BE2C (cell line): ENCODE measurements around the gene RFX4.

Experiments
- DNase-seq: peaks from one replicate; pipeline ENCODE4 v3.0.0-alpha.2; 2020
- H3K27me3 ChIP-seq: fragments of 250-450 bp; sonication (Bioruptor Pico); 2 replicates; pipeline ENCODE4 v1.5.1; 2020; ENCODE audit warnings: mild to moderate bottlenecking
- H3K36me3 ChIP-seq: fragments of 250-450 bp; sonication (Bioruptor Pico); 2 replicates; pipeline ENCODE4 v1.5.1; 2020; ENCODE audit warnings: mild to moderate bottlenecking
- H3K4me1 ChIP-seq: fragments of 250-450 bp; sonication (Bioruptor Pico); 2 replicates; pipeline ENCODE4 v1.5.1; 2020
- H3K4me3 ChIP-seq: 2 replicates; pipeline ENCODE4 v1.5.1; 2011; ENCODE audit warnings: low read depth, low read length
- H3K9me3 ChIP-seq: fragments of 250-450 bp; sonication (Bioruptor Pico); 2 replicates; pipeline ENCODE4 v1.5.1; 2020
- TF ChIP-seq, protein P1 (sequence below): IDR thresholded peaks from 2 replicates; pipeline ENCODE4 v1.5.1; 2012; ENCODE audit warnings: mild to moderate bottlenecking, low read depth, low read length

RFX4 gene

DNA sequence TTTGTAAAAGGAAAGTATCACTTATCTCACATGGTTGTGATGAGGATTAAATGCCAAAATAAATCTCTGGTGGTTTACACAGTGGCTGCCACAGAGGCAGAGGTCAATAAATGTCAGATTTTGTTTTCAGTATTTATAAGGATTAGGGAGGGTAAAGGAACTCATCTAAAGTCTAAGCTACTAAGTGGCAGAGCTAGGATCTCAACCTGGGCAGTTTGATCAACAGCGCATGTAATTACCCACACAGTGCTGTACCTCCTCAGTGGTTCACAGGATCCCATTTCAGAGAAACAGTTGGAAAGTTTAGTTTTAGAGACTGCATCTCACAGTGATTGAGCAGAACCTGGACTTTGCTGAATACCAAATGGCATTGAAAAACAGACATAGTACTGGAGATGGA, 146.8 kb downstream of the RFX4 start:
- Histone ChIP-seq H3K4me1 (peaks cover 3% of the 10 kb centered on the region; the same call in 1 of the 2 replicates), H3K36me3 (no peaks in the 10 kb centered on the region), H3K4me3 (no peak overlapping the region), H3K9me3 (no peaks in the 10 kb centered on the region), H3K27me3 (no peaks in the 10 kb centered on the region)
- no peak for DNase-seq
- TF ChIP-seq, protein P1, sequence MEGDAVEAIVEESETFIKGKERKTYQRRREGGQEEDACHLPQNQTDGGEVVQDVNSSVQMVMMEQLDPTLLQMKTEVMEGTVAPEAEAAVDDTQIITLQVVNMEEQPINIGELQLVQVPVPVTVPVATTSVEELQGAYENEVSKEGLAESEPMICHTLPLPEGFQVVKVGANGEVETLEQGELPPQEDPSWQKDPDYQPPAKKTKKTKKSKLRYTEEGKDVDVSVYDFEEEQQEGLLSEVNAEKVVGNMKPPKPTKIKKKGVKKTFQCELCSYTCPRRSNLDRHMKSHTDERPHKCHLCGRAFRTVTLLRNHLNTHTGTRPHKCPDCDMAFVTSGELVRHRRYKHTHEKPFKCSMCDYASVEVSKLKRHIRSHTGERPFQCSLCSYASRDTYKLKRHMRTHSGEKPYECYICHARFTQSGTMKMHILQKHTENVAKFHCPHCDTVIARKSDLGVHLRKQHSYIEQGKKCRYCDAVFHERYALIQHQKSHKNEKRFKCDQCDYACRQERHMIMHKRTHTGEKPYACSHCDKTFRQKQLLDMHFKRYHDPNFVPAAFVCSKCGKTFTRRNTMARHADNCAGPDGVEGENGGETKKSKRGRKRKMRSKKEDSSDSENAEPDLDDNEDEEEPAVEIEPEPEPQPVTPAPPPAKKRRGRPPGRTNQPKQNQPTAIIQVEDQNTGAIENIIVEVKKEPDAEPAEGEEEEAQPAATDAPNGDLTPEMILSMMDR, result no peak

- H3K4me1 ChIP-seq, result peaks cover 14% of the 10 kb centered on the region
- H3K9me3 ChIP-seq, result no peaks in the 10 kb centered on the region
- TF ChIP-seq, protein P1, result no peak
- H3K27me3 ChIP-seq, result no peaks in the 10 kb centered on the region
- H3K36me3 ChIP-seq, result no peaks in the 10 kb centered on the region
- DNase-seq, result no peak
- H3K4me3 ChIP-seq, result no peak overlapping the region
Measured at GRCh38 chr12:106732890-106733289, 150.1 kb downstream of the RFX4 start.

GRCh38 chr12:106733660-106734059, 150.9 kb downstream of the RFX4 start:
- Histone ChIP-seq H3K36me3 (no peaks in the 10 kb centered on the region), H3K4me3 (no peak overlapping the region), H3K9me3 (no peaks in the 10 kb centered on the region), H3K4me1 (peaks cover 14% of the 10 kb centered on the region), H3K27me3 (no peaks in the 10 kb centered on the region)
- TF ChIP-seq, protein P1, result no peak
- DNase-seq, result peak; percentile 24

- no peaks in the 10 kb centered on the region for H3K36me3 ChIP-seq
- DNase-seq, result peak; percentile 44
- no peak overlapping the region for H3K4me3 ChIP-seq
- H3K27me3 ChIP-seq, result no peaks in the 10 kb centered on the region
- peaks cover 25% of the 10 kb centered on the region for H3K4me1 ChIP-seq
- TF ChIP-seq, protein P1, result peak; percentile 30; the same call in 1 of the 2 replicates
- H3K9me3 ChIP-seq, result no peaks in the 10 kb centered on the region
Measured at GRCh38 chr12:106736051-106736957, 153.5 kb downstream of the RFX4 start.

DNA sequence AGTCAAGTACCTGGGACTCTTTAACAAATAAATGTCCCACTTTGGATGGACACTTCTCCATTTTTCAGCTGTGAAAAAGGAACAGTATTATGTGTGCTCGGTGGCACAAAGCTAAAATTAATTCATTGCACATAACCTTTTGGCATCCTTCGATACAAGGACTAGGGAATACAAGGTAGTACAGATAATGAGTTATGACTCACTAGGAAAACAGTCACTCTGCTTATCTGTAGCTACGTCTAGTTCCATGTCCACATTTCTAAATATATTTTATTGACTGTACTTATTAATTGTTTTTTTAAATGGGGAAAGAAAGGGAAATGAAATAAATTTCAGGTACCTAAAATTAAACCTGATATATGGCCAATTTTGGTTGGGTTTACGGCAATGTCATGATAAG, 156.5 kb downstream of the RFX4 start:
- DNase-seq, result no peak
- Histone ChIP-seq H3K9me3 (no peaks in the 10 kb centered on the region), H3K4me1 (peaks cover 22% of the 10 kb centered on the region), H3K4me3 (no peak overlapping the region), H3K27me3 (no peaks in the 10 kb centered on the region), H3K36me3 (no peaks in the 10 kb centered on the region)
- TF ChIP-seq, protein P1, result no peak

DNA sequence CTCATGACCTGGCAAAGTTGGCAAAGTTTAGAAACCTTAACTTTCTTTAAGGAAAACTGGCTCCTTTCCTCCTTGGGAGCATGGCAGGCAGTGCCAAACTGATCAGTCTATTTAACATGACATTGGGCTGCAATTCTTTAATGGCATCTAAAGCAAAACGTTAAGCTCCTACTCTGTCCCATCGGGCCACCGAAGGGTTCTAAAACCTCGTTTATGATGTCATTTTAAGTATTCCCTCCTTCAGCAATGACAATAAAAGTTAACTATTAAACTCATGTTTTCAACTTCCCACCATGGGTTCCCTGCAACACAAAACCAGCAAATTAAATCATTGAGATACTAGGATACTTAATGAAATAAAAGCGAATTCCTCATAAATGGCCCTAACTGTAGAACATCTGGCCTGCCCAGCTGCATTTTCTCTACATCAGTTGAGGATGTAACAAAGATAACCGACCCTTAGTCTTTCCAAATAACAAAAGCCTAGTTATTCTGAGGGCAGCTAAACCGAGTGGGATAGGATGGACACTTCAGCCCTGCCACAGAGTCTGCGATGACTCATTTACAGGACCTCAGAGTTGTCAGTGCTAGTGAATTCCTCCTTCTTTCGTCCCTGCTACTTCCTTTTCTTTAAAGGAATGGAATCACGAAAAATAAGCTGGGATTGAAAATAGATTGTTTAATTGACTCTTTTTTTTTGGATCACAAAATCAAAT, 157.2 kb downstream of the RFX4 start:
- no peak overlapping the region for H3K4me3 ChIP-seq
- TF ChIP-seq, protein P1, result no peak
- no peak for DNase-seq
- peaks cover 22% of the 10 kb centered on the region for H3K4me1 ChIP-seq
- H3K27me3 ChIP-seq, result no peaks in the 10 kb centered on the region
- no peaks in the 10 kb centered on the region for H3K36me3 ChIP-seq
- H3K9me3 ChIP-seq, result no peaks in the 10 kb centered on the region
